Measurements from ENCODE around the gene REV1. TPM values are rescaled to one million over a fixed set of nuclear protein-coding genes. Genes with fewer than 3 reads are reported as not detected.
"Not testable (repeated sequence)": the region's sequence is repeated elsewhere in the genome, so short reads cannot be mapped to it uniquely, and the experiment has no call there.

Gene REV1
- total and polyA plus RNA-seq, 2 experiments from 2014 or later = 14.4 to 19.5 TPM

DNA sequence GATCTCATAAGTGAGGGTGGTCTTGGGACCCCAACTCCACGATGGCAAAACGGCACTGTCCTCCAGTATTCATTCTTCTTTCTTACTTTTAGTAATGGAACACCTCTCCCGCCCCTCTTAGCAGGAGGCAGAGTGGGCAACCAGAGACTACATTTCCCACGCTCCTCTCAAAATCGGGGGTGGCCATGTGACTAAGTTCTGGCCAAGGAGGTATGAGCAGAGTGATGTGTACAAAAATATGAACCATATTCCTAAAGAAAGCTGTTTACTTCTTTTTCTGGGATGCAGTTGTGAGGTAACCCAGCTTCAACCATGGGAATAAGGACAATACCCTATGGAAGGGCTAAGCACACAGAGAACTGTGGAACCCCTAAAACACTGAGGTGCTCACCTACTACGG lies 12.8 kb downstream of the REV1 start:
- no peak for TF ChIP-seq EZH2phosphoT487 (IDR thresholded peaks at IDR 0.05; ENCODE audit: insufficient read depth, low read depth)
- no peak for TF ChIP-seq EZH2 (IDR thresholded peaks at IDR 0.05; ENCODE audit: insufficient read depth, poor library complexity, severe bottlenecking)
- no peaks in the 10 kb centered on the region for H3F3A ChIP-seq (ENCODE audit: insufficient read depth)
- H3K27ac ChIP-seq = no peak overlapping the region
- no peaks in the 10 kb centered on the region for H3K9me3 ChIP-seq (ENCODE audit: low read depth)
- peaks cover 100% of the 10 kb centered on the region for H3K79me2 ChIP-seq (ENCODE audit: insufficient read depth)
- H2AFZ ChIP-seq = no peak overlapping the region
- no peaks in the 10 kb centered on the region for H3K36me3 ChIP-seq (ENCODE audit: low read depth)
- H3K4me1 ChIP-seq (ENCODE audit: insufficient read depth) = peaks cover 9% of the 10 kb centered on the region; the same call in 1 of the 2 replicates
- H3K4me3 ChIP-seq = no peak overlapping the region
- no peak overlapping the region for H3K9ac ChIP-seq
- DNase-seq = no peak
- H3K27me3 ChIP-seq (replicated peaks; ENCODE audit: insufficient read depth) = no peaks in the 10 kb centered on the region
- H3K9me2 ChIP-seq (ENCODE audit: insufficient read depth) = no peaks in the 10 kb centered on the region
- 97 to 98% methylated on average over 6 of the region's 6 CpGs for WGBS, 2 experiments (ENCODE audit: low coverage in 1 of 2, low lambda C conversion rate in 2 of 2, missing lambda C conversion rate in 2 of 2)
- in situ Hi-C loops (cut with MboI) = no loop called here
- H3K4me2 ChIP-seq (ENCODE audit: unreplicated experiment) = no peak overlapping the region
- H4K20me1 ChIP-seq (ENCODE audit: insufficient read depth) = peaks cover 14% of the 10 kb centered on the region

DNA sequence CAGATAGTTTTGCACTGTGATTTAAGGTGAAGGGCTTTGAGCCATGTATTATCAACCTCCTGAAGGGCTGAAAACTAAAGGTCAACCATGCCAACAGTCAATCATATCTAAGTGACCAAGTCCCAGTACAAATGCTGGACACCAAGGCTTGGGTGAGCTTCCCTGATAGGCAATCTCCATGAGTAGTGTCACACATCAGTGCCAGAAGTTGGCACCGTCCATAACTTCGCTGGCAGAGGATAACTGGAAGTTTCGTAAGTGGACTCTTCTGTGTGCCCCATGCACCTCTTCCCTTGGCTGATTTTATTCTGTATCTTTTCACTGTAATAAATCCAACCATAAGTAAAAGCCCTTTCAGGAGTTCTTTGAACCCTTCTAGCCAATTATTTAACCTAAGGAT lies 13.2 kb downstream of the REV1 start:
- no peaks in the 10 kb centered on the region for H3K9me3 ChIP-seq (ENCODE audit: low read depth)
- H4K20me1 ChIP-seq (ENCODE audit: insufficient read depth) = peaks cover 10% of the 10 kb centered on the region
- no peak for DNase-seq
- H3K4me3 ChIP-seq = no peak overlapping the region
- in situ Hi-C loops (cut with MboI) = no loop called here
- 96 to 100% methylated on average over 3 of the region's 3 CpGs for WGBS, 2 experiments (ENCODE audit: low coverage in 1 of 2, low lambda C conversion rate in 2 of 2, missing lambda C conversion rate in 2 of 2)
- no peaks in the 10 kb centered on the region for H3K36me3 ChIP-seq (ENCODE audit: low read depth)
- H3K9ac ChIP-seq = no peak overlapping the region
- H3K4me1 ChIP-seq (ENCODE audit: insufficient read depth) = peaks cover 9% of the 10 kb centered on the region; the same call in 1 of the 2 replicates
- H3K4me2 ChIP-seq (ENCODE audit: unreplicated experiment) = no peak overlapping the region
- TF ChIP-seq EZH2 (IDR thresholded peaks at IDR 0.05; ENCODE audit: insufficient read depth, poor library complexity, severe bottlenecking) = no peak
- no peak for TF ChIP-seq EZH2phosphoT487 (IDR thresholded peaks at IDR 0.05; ENCODE audit: insufficient read depth, low read depth)
- no peak overlapping the region for H2AFZ ChIP-seq
- H3K79me2 ChIP-seq (ENCODE audit: insufficient read depth) = peaks cover 100% of the 10 kb centered on the region
- no peaks in the 10 kb centered on the region for H3K27me3 ChIP-seq (replicated peaks; ENCODE audit: insufficient read depth)
- no peaks in the 10 kb centered on the region for H3K9me2 ChIP-seq (ENCODE audit: insufficient read depth)
- no peak overlapping the region for H3K27ac ChIP-seq
- no peaks in the 10 kb centered on the region for H3F3A ChIP-seq (ENCODE audit: insufficient read depth)

DNA sequence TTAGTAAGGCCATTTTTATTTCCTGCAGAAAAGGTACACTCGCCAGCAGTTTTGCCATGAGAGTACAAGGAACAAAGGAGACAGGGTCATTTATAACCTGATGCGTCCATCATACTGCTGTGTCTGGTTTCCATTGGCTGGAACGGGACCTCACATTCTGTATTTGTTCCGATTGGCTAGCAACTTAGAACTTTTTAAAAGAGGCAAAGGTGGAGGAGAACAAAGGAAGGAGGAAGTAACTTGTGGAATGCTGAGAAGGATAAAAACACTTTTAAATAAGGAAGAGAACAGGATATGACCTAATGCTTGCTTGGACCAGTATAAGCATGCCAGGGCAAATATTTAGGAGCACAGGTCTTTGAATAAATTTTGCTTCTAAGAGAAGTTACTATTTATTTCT lies 14.7 kb downstream of the REV1 start:
- 92 to 94% methylated on average over 4 of the region's 4 CpGs for WGBS, 2 experiments (ENCODE audit: low coverage in 1 of 2, low lambda C conversion rate in 2 of 2, missing lambda C conversion rate in 2 of 2)
- H3K27me3 ChIP-seq (replicated peaks; ENCODE audit: insufficient read depth); H3K9me2 ChIP-seq (ENCODE audit: insufficient read depth); H4K20me1 ChIP-seq (ENCODE audit: insufficient read depth); H3K36me3 ChIP-seq (ENCODE audit: low read depth); H3K4me1 ChIP-seq (ENCODE audit: insufficient read depth); H3F3A ChIP-seq (ENCODE audit: insufficient read depth); H3K9ac ChIP-seq; H2AFZ ChIP-seq; DNase-seq; H3K9me3 ChIP-seq (ENCODE audit: low read depth); H3K4me3 ChIP-seq; in situ Hi-C loops (cut with MboI): not testable (repeated sequence)
- H3K27ac ChIP-seq = peak overlapping the region; percentile 34
- peaks cover 100% of the 10 kb centered on the region for H3K79me2 ChIP-seq (ENCODE audit: insufficient read depth)
- H3K4me2 ChIP-seq (ENCODE audit: unreplicated experiment) = peak overlapping the region; percentile 31

DNA sequence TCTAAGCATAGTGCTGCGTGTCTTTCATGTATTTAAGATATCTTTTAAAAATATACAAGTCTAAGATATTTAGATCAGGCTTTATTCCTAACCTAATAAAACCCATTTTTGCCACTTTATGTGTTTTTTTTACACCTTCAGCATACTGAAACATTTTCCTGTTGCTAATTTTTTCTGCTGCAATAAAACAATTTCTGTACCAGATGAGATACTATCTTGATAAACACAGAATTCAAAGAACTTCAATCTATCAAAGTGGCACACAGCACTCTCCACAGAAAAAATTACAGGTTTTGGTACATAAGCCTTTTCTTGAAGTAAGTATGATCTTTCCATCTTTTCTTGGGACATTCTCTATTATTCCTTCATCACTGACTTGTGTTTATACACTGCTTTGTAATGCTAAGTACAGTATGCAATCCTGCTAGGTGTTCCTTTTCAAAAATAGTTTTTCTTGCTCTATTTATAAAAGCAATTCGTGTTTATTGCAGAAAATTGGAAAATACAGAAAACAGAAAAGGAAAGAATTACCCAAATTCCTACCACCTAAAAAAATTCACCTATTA lies 16.2 kb downstream of the REV1 start:
- no peak overlapping the region for H3K27ac ChIP-seq
- H3F3A ChIP-seq (ENCODE audit: insufficient read depth) = no peaks in the 10 kb centered on the region
- in situ Hi-C loops (cut with MboI) = no loop called here
- no peak overlapping the region for H3K4me3 ChIP-seq
- no peak for DNase-seq
- H2AFZ ChIP-seq = no peak overlapping the region
- H3K36me3 ChIP-seq (ENCODE audit: low read depth) = no peaks in the 10 kb centered on the region
- H4K20me1 ChIP-seq (ENCODE audit: insufficient read depth) = peaks cover 7% of the 10 kb centered on the region
- H3K79me2 ChIP-seq (ENCODE audit: insufficient read depth) = peaks cover 100% of the 10 kb centered on the region
- no peak overlapping the region for H3K4me2 ChIP-seq (ENCODE audit: unreplicated experiment)
- WGBS, 2 experiments (ENCODE audit: low coverage in 1 of 2, low lambda C conversion rate in 2 of 2, missing lambda C conversion rate in 2 of 2) = 55 to 56% methylated on average over 2 of the region's 2 CpGs
- H3K27me3 ChIP-seq (replicated peaks; ENCODE audit: insufficient read depth) = no peaks in the 10 kb centered on the region
- H3K4me1 ChIP-seq (ENCODE audit: insufficient read depth) = peaks cover 9% of the 10 kb centered on the region; the same call in 1 of the 2 replicates
- H3K9ac ChIP-seq = no peak overlapping the region
- no peaks in the 10 kb centered on the region for H3K9me2 ChIP-seq (ENCODE audit: insufficient read depth)
- no peaks in the 10 kb centered on the region for H3K9me3 ChIP-seq (ENCODE audit: low read depth)
- no peak for TF ChIP-seq EZH2phosphoT487 (IDR thresholded peaks at IDR 0.05; ENCODE audit: insufficient read depth, low read depth)
- TF ChIP-seq EZH2 (IDR thresholded peaks at IDR 0.05; ENCODE audit: insufficient read depth, poor library complexity, severe bottlenecking) = no peak

DNA sequence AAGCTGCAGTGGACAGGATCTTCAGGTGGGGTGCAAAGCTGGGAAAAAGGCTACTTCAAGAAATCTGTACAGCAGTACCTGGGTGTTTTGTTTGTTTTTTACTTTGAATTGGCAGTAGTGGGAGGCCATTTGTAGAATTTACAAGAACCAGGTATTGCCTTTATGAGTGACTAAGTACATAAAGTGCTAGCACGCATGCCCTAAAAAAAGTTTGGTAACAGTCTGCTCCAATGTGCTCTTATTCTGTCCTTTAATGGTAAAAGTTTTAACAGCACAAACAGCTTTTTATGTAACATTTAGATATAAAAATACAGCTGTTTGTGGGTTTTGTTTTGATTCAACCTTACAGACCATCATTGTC lies 17.2 kb downstream of the REV1 start:
- Histone ChIP-seq H3F3A (ENCODE audit: insufficient read depth) (no peaks in the 10 kb centered on the region), H3K27ac (no peak overlapping the region), H2AFZ (no peak overlapping the region), H3K4me1 (ENCODE audit: insufficient read depth) (peaks cover 9% of the 10 kb centered on the region; the same call in 1 of the 2 replicates), H4K20me1 (ENCODE audit: insufficient read depth) (peaks cover 11% of the 10 kb centered on the region), H3K9me2 (ENCODE audit: insufficient read depth) (no peaks in the 10 kb centered on the region), H3K36me3 (ENCODE audit: low read depth) (no peaks in the 10 kb centered on the region), H3K4me2 (ENCODE audit: unreplicated experiment) (no peak overlapping the region), H3K4me3 (no peak overlapping the region), H3K9ac (no peak overlapping the region), H3K9me3 (ENCODE audit: low read depth) (no peaks in the 10 kb centered on the region), H3K27me3 (replicated peaks; ENCODE audit: insufficient read depth) (no peaks in the 10 kb centered on the region), H3K79me2 (ENCODE audit: insufficient read depth) (peaks cover 100% of the 10 kb centered on the region)
- in situ Hi-C loops (cut with MboI) = no loop called here
- 95 to 100% methylated on average over 1 of the region's 1 CpG for WGBS, 2 experiments (ENCODE audit: low coverage in 1 of 2, low lambda C conversion rate in 2 of 2, missing lambda C conversion rate in 2 of 2)
- DNase-seq = no peak
- TF ChIP-seq EZH2 (IDR thresholded peaks at IDR 0.05; ENCODE audit: insufficient read depth, poor library complexity, severe bottlenecking) = no peak
- no peak for TF ChIP-seq EZH2phosphoT487 (IDR thresholded peaks at IDR 0.05; ENCODE audit: insufficient read depth, low read depth)

Data from GM23248 (cell line).